IMR-90 (cell line): ENCODE measurements around the gene RAP1GAP. TPM values are rescaled to one million over a fixed set of nuclear protein-coding genes. Genes with fewer than 3 reads are reported as not detected.

Source experiments
- ATAC-seq: fragments of 200-7000 bp; cut with Tn5 transposase; 2 replicates; pipeline ENCODE4 v1.9.1; 2020; ENCODE audit warnings: low read depth, mild to moderate bottlenecking, moderate library complexity
- BruUV-seq: library from RNA; stranded (reverse); fragments of 400-500 nt; replicated peaks from 2 replicates; lab custom pipeline; 2021; lab: Mats Ljungman, UMichigan
- CTCF ChIA-PET: fragments of 300-600 bp; formaldehyde crosslinking; extraction: SDS; loops from one replicate; lab custom pipeline; 2021; ENCODE audit warnings: antibody characterized with exemption; lab: Yijun Ruan, JAX
- POLR2A ChIA-PET: fragments of 300-600 bp; sonication (Branson Sonifier 250); formaldehyde crosslinking; loops from one replicate; lab custom pipeline; 2022; ENCODE audit warnings: antibody characterized with exemption; ENCODE audit not compliant: unreplicated experiment; lab: Charles Lee
- DNase-seq: peaks from one replicate; pipeline ENCODE4 v3.0.0; 2013
- H2AFZ ChIP-seq: replicated peaks from 2 replicates; pipeline ENCODE3; 2013; ENCODE audit warnings: low read length, mild to moderate bottlenecking; ENCODE audit not compliant: poor library complexity
- H2AK5ac ChIP-seq: 2 replicates; pipeline ENCODE4 v1.6.1; 2013; ENCODE audit warnings: low read depth, low read length, inconsistent platforms
- H2AK9ac ChIP-seq: replicated peaks from 2 replicates; pipeline ENCODE3; 2013; ENCODE audit warnings: mild to moderate bottlenecking, low read depth, low read length, moderate library complexity; ENCODE audit not compliant: poor library complexity
- H2BK120ac ChIP-seq: 2 replicates; pipeline ENCODE4 v1.6.1; 2013; ENCODE audit warnings: low read depth, low read length, inconsistent platforms
- H2BK15ac ChIP-seq: 3 replicates; pipeline ENCODE4 v1.6.1; 2013; ENCODE audit warnings: low read depth, low read length, inconsistent platforms
- H2BK20ac ChIP-seq: 2 replicates; pipeline ENCODE4 v1.6.1; 2013; ENCODE audit warnings: low read depth, mild to moderate bottlenecking, inconsistent platforms, low read length, moderate library complexity
- H2BK5ac ChIP-seq: 2 replicates; pipeline ENCODE4 v1.6.1; 2013; ENCODE audit warnings: mild to moderate bottlenecking, low read depth, low read length, inconsistent platforms; ENCODE audit not compliant: poor library complexity, severe bottlenecking
- H3K14ac ChIP-seq: replicated peaks from 2 replicates; pipeline ENCODE4 v1.6.1; 2013; ENCODE audit warnings: low read depth, low read length, inconsistent platforms
- H3K18ac ChIP-seq: 2 replicates; pipeline ENCODE4 v1.6.1; 2013; ENCODE audit warnings: low read depth, low read length, control low read depth
- H3K23ac ChIP-seq: 2 replicates; pipeline ENCODE4 v1.6.1; 2013; ENCODE audit warnings: low read depth, low read length, inconsistent platforms
- H3K27ac ChIP-seq: 2 replicates; pipeline ENCODE4 v1.5.1; 2013; ENCODE audit warnings: mild to moderate bottlenecking, control low read depth, low read length; ENCODE audit not compliant: insufficient read depth
- H3K27me3 ChIP-seq: 2 replicates; pipeline ENCODE4 v1.6.1; 2013; ENCODE audit warnings: low read length; ENCODE audit not compliant: control insufficient read depth, insufficient read depth
- H3K36me3 ChIP-seq: 2 replicates; pipeline ENCODE4 v1.6.1; 2013; ENCODE audit warnings: low read length, mixed read lengths; ENCODE audit not compliant: control insufficient read depth, insufficient read depth
- H3K4ac ChIP-seq: 2 replicates; pipeline ENCODE4 v1.6.1; 2013; ENCODE audit warnings: low read depth, low read length, inconsistent platforms
- H3K4me1 ChIP-seq: 2 replicates; pipeline ENCODE4 v1.6.1; 2013; ENCODE audit warnings: low read length, mixed read lengths; ENCODE audit not compliant: control insufficient read depth, insufficient read depth
- H3K4me2 ChIP-seq: 2 replicates; pipeline ENCODE4 v1.6.1; 2013; ENCODE audit warnings: low read depth, mild to moderate bottlenecking, control low read depth, low read length, moderate library complexity
- H3K4me3 ChIP-seq: 2 replicates; pipeline ENCODE4 v1.5.1; 2013; ENCODE audit warnings: low read depth, mild to moderate bottlenecking, control low read depth, low read length, moderate library complexity; ENCODE audit not compliant: insufficient read depth
- H3K56ac ChIP-seq: 2 replicates; pipeline ENCODE4 v1.6.1; 2013; ENCODE audit warnings: low read length, inconsistent platforms; ENCODE audit not compliant: insufficient read depth; ENCODE audit errors: extremely low read depth
- H3K79me1 ChIP-seq, 2 experiments: 2 replicates each; pipeline ENCODE4 v1.6.1; 2013; ENCODE audit warnings: low read length in 2 of 2, inconsistent platforms in 1 of 2, low read depth in 1 of 2
- H3K9ac ChIP-seq: 2 replicates; pipeline ENCODE4 v1.6.1; 2013; ENCODE audit warnings: low read depth, low read length, control low read depth
- H3K9me1 ChIP-seq: 2 replicates; pipeline ENCODE4 v1.6.1; 2013; ENCODE audit warnings: low read length, inconsistent platforms; ENCODE audit not compliant: insufficient read depth
- H3K9me3 ChIP-seq: 2 replicates; pipeline ENCODE4 v1.6.1; 2013; ENCODE audit warnings: low read length; ENCODE audit not compliant: control insufficient read depth, insufficient read depth
- H4K20me1 ChIP-seq: 2 replicates; pipeline ENCODE4 v1.6.1; 2013; ENCODE audit warnings: low read length, inconsistent platforms; ENCODE audit not compliant: insufficient read depth
- H4K5ac ChIP-seq: 2 replicates; pipeline ENCODE4 v1.6.1; 2013; ENCODE audit warnings: mild to moderate bottlenecking, low read depth, low read length, control low read depth
- H4K8ac ChIP-seq, 2 experiments: 2 replicates each; pipeline ENCODE4 v1.6.1; 2013; ENCODE audit warnings: low read depth in 2 of 2, low read length in 2 of 2, control low read depth in 1 of 2, inconsistent platforms in 1 of 2
- H4K91ac ChIP-seq: 2 replicates; pipeline ENCODE4 v1.6.1; 2013; ENCODE audit warnings: low read depth, low read length, inconsistent platforms; ENCODE audit not compliant: insufficient read depth
- BHLHE40 ChIP-seq: fragments of 150-350 bp; IDR thresholded peaks from 2 replicates; pipeline ENCODE4 v1.6.1; 2016; ENCODE audit warnings: mild to moderate bottlenecking, low read depth, low read length
- CHD1 ChIP-seq: IDR thresholded peaks from 2 replicates; pipeline ENCODE4 v1.6.1; 2012; ENCODE audit warnings: low read depth, low read length, improper control_type of control experiment
- MAZ ChIP-seq: IDR thresholded peaks from 2 replicates; pipeline ENCODE4 v1.6.1; 2012; ENCODE audit warnings: low read depth, mild to moderate bottlenecking, low read length, improper control_type of control experiment, moderate library complexity, borderline replicate concordance
- NFE2L2 ChIP-seq: fragments of 150-350 bp; IDR thresholded peaks from 2 replicates; pipeline ENCODE4 v1.6.1; 2016; ENCODE audit warnings: low read depth, mild to moderate bottlenecking, low read length
- RCOR1 ChIP-seq: IDR thresholded peaks from 2 replicates; pipeline ENCODE4 v1.6.1; 2012; ENCODE audit warnings: mild to moderate bottlenecking, low read length, improper control_type of control experiment; ENCODE audit not compliant: insufficient replicate concordance
- SMC3 ChIP-seq: fragments of 150-350 bp; IDR thresholded peaks from 2 replicates; pipeline ENCODE4 v1.6.1; 2016; ENCODE audit warnings: low read depth, mild to moderate bottlenecking, antibody characterized with exemption, low read length, moderate library complexity
- WGBS, 2 experiments: methylation state at CpG; one replicate each; pipeline versions ENCODE4 v1.1.5 to v1.1.7; 2013; ENCODE audit warnings: missing lambda C conversion rate in 2 of 2; ENCODE audit not compliant: insufficient read length in 1 of 2; ENCODE audit errors: extremely low coverage in 2 of 2; 5-methylcytosine and 5-hydroxymethylcytosine counted together
- dilution Hi-C: fragments of 300-500 bp; cut with HindIII; formaldehyde crosslinking; loops from one replicate; pipeline ENCODE4 v1.14.3; 2018; ENCODE audit warnings: low sequenced_read_pairs; ENCODE audit not compliant: unreplicated experiment
- in situ Hi-C: fragments of 300-500 bp; cut with MboI; formaldehyde crosslinking; loops from 3 replicates; pipeline ENCODE4 v1.14.3; 2019; ENCODE audit warnings: low sequenced_read_pairs, inconsistent platforms, mixed read lengths
- intact Hi-C: fragments of 100-400 bp; cut with micrococcal nuclease; formaldehyde crosslinking; loops from 2 replicates; pipeline ENCODE4 v1.10.0; 2022
- polyA plus RNA-seq, 3 experiments: library from polyadenylated mRNA; depleted of rRNA; stranded (reverse); fragments of >200 nt; gene quantifications; 2 replicates each; pipeline ENCODE4 v1.2.3, GENCODE V29; 2012; ENCODE audit warnings: low replicate concordance in 1 of 3
- total RNA-seq: library from RNA; depleted of rRNA; stranded (reverse); fragments of >200 nt; gene quantifications from 2 replicates; pipeline ENCODE4 v1.2.3, GENCODE V29; 2012
- TF ChIP-seq, protein P1 (sequence below): fragments of 150-350 bp; IDR thresholded peaks from 2 replicates; pipeline ENCODE4 v1.6.1; 2017; ENCODE audit warnings: mild to moderate bottlenecking, antibody characterized with exemption, low read length, low read depth
- TF ChIP-seq, protein P2 (sequence below): conservative IDR thresholded peaks from 2 replicates; pipeline ENCODE4 v1.5.1; 2012; ENCODE audit warnings: mild to moderate bottlenecking, low read depth, low read length, improper control_type of control experiment

Gene RAP1GAP
- total and polyA plus RNA-seq, 2 of the 4 experiments (the other 2 are of a cell fraction), result under 0.01 to 0.10 TPM

DNA sequence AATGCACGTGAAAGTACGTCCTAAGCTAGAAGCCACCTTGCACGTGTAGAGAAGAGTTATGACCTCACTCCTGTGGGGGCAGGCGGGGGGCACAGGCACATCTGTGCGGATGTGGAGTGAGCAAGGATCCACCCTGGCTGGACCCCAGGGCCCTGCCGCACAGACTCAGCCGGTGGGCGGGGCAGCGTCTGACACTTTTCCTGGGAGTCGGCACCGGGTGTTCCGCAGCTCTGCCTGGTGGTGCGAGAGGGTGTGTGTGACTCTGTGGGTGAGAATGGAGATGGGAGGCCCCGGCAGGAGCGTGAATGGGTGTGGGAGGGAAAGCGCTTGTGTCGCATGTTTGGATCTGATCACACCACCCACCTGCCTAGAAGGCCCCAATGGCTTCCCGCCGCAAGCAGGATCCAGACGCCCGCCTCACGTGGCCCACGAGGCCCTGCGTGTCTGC lies 29.5 kb downstream of the RAP1GAP start:
- Histone ChIP-seq H2AK5ac (no peak overlapping the region; the same call in 1 of the 2 replicates), H3K23ac (no peak overlapping the region), H3K9me1 (peaks cover 8% of the 10 kb centered on the region; the same call in 1 of the 2 replicates), H3K4me2 (no peak overlapping the region), H3K27me3 (peaks cover 31% of the 10 kb centered on the region), H4K20me1 (0 out of 2 replicates have a peak, but pooled peaks cover 5% of the 10 kb centered on the region), H4K91ac (no peak overlapping the region), H3K18ac (no peak overlapping the region), H2BK20ac (no peak overlapping the region), H3K9ac (no peak overlapping the region), H3K14ac (no peak overlapping the region), H4K8ac (no peak overlapping the region), H3K27ac (no peak overlapping the region), H3K4me3 (no peak overlapping the region), H3K9me3 (no peaks in the 10 kb centered on the region), H3K36me3 (no peaks in the 10 kb centered on the region), H3K4ac (no peak overlapping the region), H3K4me1 (peaks cover 5% of the 10 kb centered on the region; the same call in 1 of the 2 replicates), H4K5ac (no peak overlapping the region), H2BK15ac (no peak overlapping the region), H3K56ac (no peak overlapping the region), H3K79me1 (no peaks in the 10 kb centered on the region), H2BK120ac (no peak overlapping the region), H2AK9ac (peak overlapping the region; percentile 42), H2AFZ (peak overlapping the region; percentile 72), H2BK5ac (no peak overlapping the region)
- intact Hi-C loops, result no loop called here
- ChIA-PET CTCF (no interaction called here), POLR2A (no interaction called here)
- dilution Hi-C loops, result no loop called here
- DNase-seq (no peak), ATAC-seq (no peak)
- in situ Hi-C loops, result no loop called here
- WGBS, 2 experiments, result 32% methylated on average over 11 of the region's 24 CpGs; no CpG with 5 or more reads in 1 of the 2 experiments
- no TSS peak for BruUV-seq
- TF ChIP-seq MAZ (no peak), SMC3 (no peak), RCOR1 (no peak), CHD1 (no peak), NFE2L2 (no peak), BHLHE40 (peak; percentile 26; the same call in 1 of the 2 replicates)
- TF ChIP-seq, protein P1, sequence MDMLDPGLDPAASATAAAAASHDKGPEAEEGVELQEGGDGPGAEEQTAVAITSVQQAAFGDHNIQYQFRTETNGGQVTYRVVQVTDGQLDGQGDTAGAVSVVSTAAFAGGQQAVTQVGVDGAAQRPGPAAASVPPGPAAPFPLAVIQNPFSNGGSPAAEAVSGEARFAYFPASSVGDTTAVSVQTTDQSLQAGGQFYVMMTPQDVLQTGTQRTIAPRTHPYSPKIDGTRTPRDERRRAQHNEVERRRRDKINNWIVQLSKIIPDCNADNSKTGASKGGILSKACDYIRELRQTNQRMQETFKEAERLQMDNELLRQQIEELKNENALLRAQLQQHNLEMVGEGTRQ, result no peak
- TF ChIP-seq, protein P2, sequence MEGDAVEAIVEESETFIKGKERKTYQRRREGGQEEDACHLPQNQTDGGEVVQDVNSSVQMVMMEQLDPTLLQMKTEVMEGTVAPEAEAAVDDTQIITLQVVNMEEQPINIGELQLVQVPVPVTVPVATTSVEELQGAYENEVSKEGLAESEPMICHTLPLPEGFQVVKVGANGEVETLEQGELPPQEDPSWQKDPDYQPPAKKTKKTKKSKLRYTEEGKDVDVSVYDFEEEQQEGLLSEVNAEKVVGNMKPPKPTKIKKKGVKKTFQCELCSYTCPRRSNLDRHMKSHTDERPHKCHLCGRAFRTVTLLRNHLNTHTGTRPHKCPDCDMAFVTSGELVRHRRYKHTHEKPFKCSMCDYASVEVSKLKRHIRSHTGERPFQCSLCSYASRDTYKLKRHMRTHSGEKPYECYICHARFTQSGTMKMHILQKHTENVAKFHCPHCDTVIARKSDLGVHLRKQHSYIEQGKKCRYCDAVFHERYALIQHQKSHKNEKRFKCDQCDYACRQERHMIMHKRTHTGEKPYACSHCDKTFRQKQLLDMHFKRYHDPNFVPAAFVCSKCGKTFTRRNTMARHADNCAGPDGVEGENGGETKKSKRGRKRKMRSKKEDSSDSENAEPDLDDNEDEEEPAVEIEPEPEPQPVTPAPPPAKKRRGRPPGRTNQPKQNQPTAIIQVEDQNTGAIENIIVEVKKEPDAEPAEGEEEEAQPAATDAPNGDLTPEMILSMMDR, result no peak
